OCI-M1 (cell line): ENCODE measurements around the gene PPP1R9B.

ENCODE experiments used
- DNase-seq: peaks from one replicate; lab custom pipeline; 2025; lab: John Stamatoyannopoulos, UW

Gene PPP1R9B

GRCh38 chr17:50123649-50124349 is 26.7 kb downstream of the PPP1R9B start:
- no peak for DNase-seq

- no peak for DNase-seq
Observed at GRCh38 chr17:50122945-50123344, 27.5 kb downstream of the PPP1R9B start.

- DNase-seq: no peak
Observed at GRCh38 chr17:50120475-50121253, 29.8 kb downstream of the PPP1R9B start.

- no peak for DNase-seq
Observed at GRCh38 chr17:50118828-50119218, 31.7 kb downstream of the PPP1R9B start.

GRCh38 chr17:50118076-50118827 is 32.2 kb downstream of the PPP1R9B start:
- no peak for DNase-seq

- peak; percentile 58 for DNase-seq
Observed at GRCh38 chr17:50117202-50118051, 33.0 kb downstream of the PPP1R9B start.

- no peak for DNase-seq
Observed at GRCh38 chr17:50115756-50116155, 34.7 kb downstream of the PPP1R9B start.

- DNase-seq: peak; percentile 79
Observed at GRCh38 chr17:50114849-50115357, 35.6 kb downstream of the PPP1R9B start.

GRCh38 chr17:50114401-50114800 is 36.1 kb downstream of the PPP1R9B start:
- DNase-seq: no peak

GRCh38 chr17:50113624-50114320 is 36.7 kb downstream of the PPP1R9B start:
- no peak for DNase-seq

- no peak for DNase-seq
Observed at GRCh38 chr17:50112694-50113093, 37.8 kb downstream of the PPP1R9B start.

GRCh38 chr17:50111673-50112655 is 38.5 kb downstream of the PPP1R9B start:
- DNase-seq: no peak

- no peak for DNase-seq
Observed at GRCh38 chr17:50110591-50111349, 39.7 kb downstream of the PPP1R9B start.

- no peak for DNase-seq
Observed at GRCh38 chr17:50109785-50110184, 40.7 kb downstream of the PPP1R9B start.

- DNase-seq: no peak
Observed at GRCh38 chr17:50109207-50109606, 41.3 kb downstream of the PPP1R9B start.

GRCh38 chr17:50108556-50108955 is 41.9 kb downstream of the PPP1R9B start:
- peak; percentile 19 for DNase-seq

GRCh38 chr17:50107790-50108414 is 42.6 kb downstream of the PPP1R9B start:
- DNase-seq: no peak

- DNase-seq: no peak
Observed at GRCh38 chr17:50106393-50107131, 43.9 kb downstream of the PPP1R9B start.
